Breast epithelium (tissue), 4 donors: ENCODE measurements around the gene SNTB2. TPM values are rescaled to one million over a fixed set of nuclear protein-coding genes. Genes with fewer than 3 reads are reported as not detected.

Source experiments
- DNase-seq, 2 donors: peaks; one replicate each; pipeline ENCODE4 v3.0.0-alpha.2; 2019; ENCODE audit warnings: low spot score in 2 of 2
- H3K27ac ChIP-seq, 2 donors: fragments of 200-600 bp; sonication (generic) in 1 of 2; one replicate each; pipeline ENCODE4 v1.5.1; 2016 to 2019; ENCODE audit warnings: mild to moderate bottlenecking in 1 of 2
- H3K27me3 ChIP-seq, 2 donors: fragments of 200-600 bp; sonication (generic) in 1 of 2; one replicate each; pipeline versions ENCODE4 v1.5.1 to v1.6.0; 2017 to 2019; ENCODE audit warnings: control low read depth in 1 of 2, mild to moderate bottlenecking in 1 of 2
- H3K36me3 ChIP-seq: fragments of 200-600 bp; one replicate; pipeline ENCODE4 v1.5.1; 2019
- H3K4me1 ChIP-seq, 2 donors: fragments of 200-600 bp; sonication (generic); one replicate each; pipeline ENCODE4 v1.5.1; 2016 to 2019; ENCODE audit warnings: control low read depth in 1 of 2
- H3K4me3 ChIP-seq, 3 donors: fragments of 200-600 bp; sonication (generic); 1 replicate in 2 of 3; 2 replicates in 1 of 3; pipeline ENCODE4 v1.5.1; 2016 to 2019; ENCODE audit warnings: mild to moderate bottlenecking in 3 of 3, moderate library complexity in 2 of 3
- H3K9me3 ChIP-seq, 2 donors: fragments of 200-600 bp; sonication (generic) in 1 of 2; one replicate each; pipeline ENCODE4 v1.5.1; 2016 to 2019; ENCODE audit warnings: control low read depth in 1 of 2
- CTCF ChIP-seq, 3 donors: fragments of 450-650 bp; IDR thresholded peaks; one replicate each; pipeline ENCODE4 v1.5.1; 2016 to 2017; ENCODE audit warnings: antibody characterized with exemption in 3 of 3, mild to moderate bottlenecking in 3 of 3, moderate library complexity in 3 of 3
- POLR2A ChIP-seq: fragments of 450-650 bp; IDR thresholded peaks from one replicate; pipeline ENCODE4 v1.6.1; 2016; ENCODE audit warnings: antibody characterized with exemption, mild to moderate bottlenecking, moderate library complexity
- POLR2AphosphoS5 ChIP-seq, 3 donors: sonication (generic); formaldehyde crosslinking; IDR thresholded peaks; one replicate each; pipeline ENCODE4 v1.6.1; 2017; ENCODE audit warnings: antibody characterized with exemption in 3 of 3
- intact Hi-C: fragments of 100-400 bp; cut with DNase I; formaldehyde crosslinking; loops from one replicate; pipeline ENCODE4 v1.15.1; 2023; ENCODE audit warnings: low total_unique reads
- total RNA-seq, 3 donors: library from RNA; depleted of rRNA; stranded (reverse); fragments of >200 nt; gene quantifications; one replicate each; pipeline ENCODE4 v1.1.0, GENCODE V29; 2016

Gene SNTB2
- total RNA-seq, 3 donors from 2014 or later = 29.8 to 78.1 (median 36.6) TPM

- Histone ChIP-seq H3K27me3 (no peaks in the 10 kb centered on the region), H3K9me3 (no peaks in the 10 kb centered on the region), H3K36me3 (no peaks in the 10 kb centered on the region), H3K27ac (no peak overlapping the region), H3K4me3 (no peak overlapping the region), H3K4me1 (peaks cover 0 to 5% of the 10 kb centered on the region in 2 donors)
- TF ChIP-seq CTCF (IDR thresholded peaks at IDR 0.05) (no peak), POLR2AphosphoS5 (IDR thresholded peaks at IDR 0.05) (no peak), POLR2A (no peak)
- no peak for DNase-seq
- intact Hi-C loops = no loop called here
These were observed 3.2 kb downstream of the SNTB2 start for GRCh38 chr16:69190046-69190588.

GRCh38 chr16:69190598-69190997, 3.6 kb downstream of the SNTB2 start:
- DNase-seq = no peak
- TF ChIP-seq POLR2A (no peak), CTCF (IDR thresholded peaks at IDR 0.05) (no peak), POLR2AphosphoS5 (IDR thresholded peaks at IDR 0.05) (no peak)
- intact Hi-C loops = no loop called here
- peaks cover 0 to 5% of the 10 kb centered on the region in 2 donors for H3K4me1 ChIP-seq
- no peaks in the 10 kb centered on the region for H3K36me3 ChIP-seq
- H3K4me3 ChIP-seq = no peak overlapping the region
- no peaks in the 10 kb centered on the region for H3K9me3 ChIP-seq
- H3K27ac ChIP-seq = no peak overlapping the region
- no peaks in the 10 kb centered on the region for H3K27me3 ChIP-seq

- Histone ChIP-seq H3K4me3 (no peak overlapping the region), H3K27ac (no peak overlapping the region), H3K36me3 (no peaks in the 10 kb centered on the region), H3K4me1 (peaks cover 0 to 5% of the 10 kb centered on the region in 2 donors), H3K27me3 (no peaks in the 10 kb centered on the region), H3K9me3 (no peaks in the 10 kb centered on the region)
- no peak for TF ChIP-seq CTCF (IDR thresholded peaks at IDR 0.05)
- TF ChIP-seq POLR2A = no peak
- no peak for TF ChIP-seq POLR2AphosphoS5 (IDR thresholded peaks at IDR 0.05)
- intact Hi-C loops = no loop called here
- no peak for DNase-seq
These were observed 4.2 kb downstream of the SNTB2 start for GRCh38 chr16:69191136-69191535.

GRCh38 chr16:69193855-69194254, 6.9 kb downstream of the SNTB2 start:
- TF ChIP-seq POLR2A (no peak), CTCF (IDR thresholded peaks at IDR 0.05) (no peak), POLR2AphosphoS5 (IDR thresholded peaks at IDR 0.05) (no peak)
- Histone ChIP-seq H3K36me3 (no peaks in the 10 kb centered on the region), H3K4me3 (no peak overlapping the region), H3K4me1 (no peaks in the 10 kb centered on the region), H3K27ac (no peak overlapping the region), H3K27me3 (no peaks in the 10 kb centered on the region), H3K9me3 (no peaks in the 10 kb centered on the region)
- intact Hi-C loops = loop anchor here (2.0 kb wide), 1 partner anchor 77 kb away; no protein-coding TSS in a partner anchor
- no peak for DNase-seq

GRCh38 chr16:69194488-69194887, 7.5 kb downstream of the SNTB2 start:
- Histone ChIP-seq H3K36me3 (no peaks in the 10 kb centered on the region), H3K9me3 (no peaks in the 10 kb centered on the region), H3K4me3 (no peak overlapping the region), H3K4me1 (no peaks in the 10 kb centered on the region), H3K27ac (no peak overlapping the region), H3K27me3 (no peaks in the 10 kb centered on the region)
- no peak for TF ChIP-seq POLR2AphosphoS5 (IDR thresholded peaks at IDR 0.05)
- no peak for TF ChIP-seq POLR2A
- DNase-seq = no peak
- intact Hi-C loops = no loop called here
